IPS DF 6.9 (cell line): ENCODE results near the gene SPTBN4.
"Not testable (repeated sequence)": the region's sequence is repeated elsewhere in the genome, so short reads cannot be mapped to it uniquely, and the experiment has no call there.

Experiments used
- DNase-seq: peaks from one replicate; pipeline ENCODE4 v3.0.0-alpha.2; 2013; ENCODE audit warnings: low read depth, low spot score
- H3K27ac ChIP-seq: one replicate; pipeline ENCODE4 v1.5.1; 2013; ENCODE audit warnings: low read length, control low read depth
- H3K27me3 ChIP-seq: 2 replicates; pipeline ENCODE4 v1.6.1; 2013; ENCODE audit warnings: mild to moderate bottlenecking, low read length; ENCODE audit not compliant: control insufficient read depth, insufficient read depth
- H3K36me3 ChIP-seq: 2 replicates; pipeline ENCODE4 v1.6.1; 2013; ENCODE audit warnings: low read length; ENCODE audit not compliant: control insufficient read depth, insufficient read depth
- H3K4me1 ChIP-seq: 2 replicates; pipeline ENCODE4 v1.6.1; 2013; ENCODE audit warnings: low read length; ENCODE audit not compliant: control insufficient read depth, insufficient read depth
- H3K4me3 ChIP-seq: 2 replicates; pipeline ENCODE4 v1.5.1; 2013; ENCODE audit warnings: mild to moderate bottlenecking, low read length
- H3K9me3 ChIP-seq: 2 replicates; pipeline ENCODE4 v1.6.1; 2013; ENCODE audit warnings: low read length, inconsistent platforms; ENCODE audit not compliant: control insufficient read depth, insufficient read depth
- WGBS: extraction: QIAGEN DNeasy Blood & Tissue Kit; methylation state at CpG from one replicate; pipeline ENCODE4 v1.1.7; 2013; ENCODE audit warnings: mixed read lengths, missing lambda C conversion rate; ENCODE audit not compliant: insufficient read length, insufficient coverage; 5-methylcytosine and 5-hydroxymethylcytosine counted together

SPTBN4 gene

GRCh38 chr19:40586611-40587010, 119.8 kb downstream of the SPTBN4 start:
- DNase-seq = no peak
- WGBS = no CpG with 5 or more reads among the region's 14 CpGs
- no peaks in the 10 kb centered on the region for H3K9me3 ChIP-seq
- H3K4me3 ChIP-seq = no peak overlapping the region
- no peaks in the 10 kb centered on the region for H3K27me3 ChIP-seq
- H3K4me1 ChIP-seq = no peaks in the 10 kb centered on the region
- H3K27ac ChIP-seq = no peak overlapping the region
- peaks cover 10% of the 10 kb centered on the region for H3K36me3 ChIP-seq

GRCh38 chr19:40588110-40588854, 121.5 kb downstream of the SPTBN4 start:
- H3K4me3 ChIP-seq = no peak overlapping the region
- H3K27ac ChIP-seq = no peak overlapping the region
- no peaks in the 10 kb centered on the region for H3K4me1 ChIP-seq
- peaks cover 10% of the 10 kb centered on the region for H3K36me3 ChIP-seq
- WGBS = no CpG with 5 or more reads among the region's 19 CpGs
- no peaks in the 10 kb centered on the region for H3K27me3 ChIP-seq
- no peaks in the 10 kb centered on the region for H3K9me3 ChIP-seq
- DNase-seq = no peak

GRCh38 chr19:40588926-40589569, 122.2 kb downstream of the SPTBN4 start:
- Histone ChIP-seq H3K4me3 (no peak overlapping the region), H3K27me3 (no peaks in the 10 kb centered on the region), H3K4me1 (no peaks in the 10 kb centered on the region), H3K36me3 (peaks cover 10% of the 10 kb centered on the region), H3K27ac (no peak overlapping the region), H3K9me3 (no peaks in the 10 kb centered on the region)
- no peak for DNase-seq
- WGBS = no CpG with 5 or more reads among the region's 9 CpGs

- no peaks in the 10 kb centered on the region for H3K27me3 ChIP-seq
- peaks cover 10% of the 10 kb centered on the region for H3K36me3 ChIP-seq
- no peak for DNase-seq
- no CpG with 5 or more reads among the region's 26 CpGs for WGBS
- no peak overlapping the region for H3K4me3 ChIP-seq
- no peak overlapping the region for H3K27ac ChIP-seq
- no peaks in the 10 kb centered on the region for H3K9me3 ChIP-seq
- H3K4me1 ChIP-seq = peaks cover 3% of the 10 kb centered on the region; the same call in 1 of the 2 replicates
Measured at GRCh38 chr19:40589591-40590429, 123.0 kb downstream of the SPTBN4 start.

GRCh38 chr19:40590464-40591265, 123.9 kb downstream of the SPTBN4 start:
- no CpG with 5 or more reads among the region's 22 CpGs for WGBS
- Histone ChIP-seq H3K36me3 (peaks cover 10% of the 10 kb centered on the region), H3K27ac (no peak overlapping the region), H3K4me3 (no peak overlapping the region), H3K9me3 (no peaks in the 10 kb centered on the region), H3K4me1 (peaks cover 5% of the 10 kb centered on the region; the same call in 1 of the 2 replicates), H3K27me3 (no peaks in the 10 kb centered on the region)
- DNase-seq = no peak

- not testable (repeated sequence) for H3K4me3 ChIP-seq, H3K27ac ChIP-seq, H3K4me1 ChIP-seq, H3K36me3 ChIP-seq, H3K27me3 ChIP-seq, H3K9me3 ChIP-seq, DNase-seq
- WGBS = no CpG with 5 or more reads among the region's 4 CpGs
Measured at GRCh38 chr19:40591724-40592123, 124.9 kb downstream of the SPTBN4 start.

- peaks cover 5% of the 10 kb centered on the region; the same call in 1 of the 2 replicates for H3K4me1 ChIP-seq
Measured at GRCh38 chr19:40592170-40592569, 125.4 kb downstream of the SPTBN4 start.

GRCh38 chr19:40594255-40594654, 127.5 kb downstream of the SPTBN4 start:
- no peaks in the 10 kb centered on the region for H3K36me3 ChIP-seq
- no CpG with 5 or more reads among the region's 8 CpGs for WGBS
- DNase-seq = no peak
- peaks cover 4% of the 10 kb centered on the region; the same call in 1 of the 2 replicates for H3K27me3 ChIP-seq
- no peak overlapping the region for H3K27ac ChIP-seq
- peaks cover 7% of the 10 kb centered on the region for H3K4me1 ChIP-seq
- H3K4me3 ChIP-seq = no peak overlapping the region
- no peaks in the 10 kb centered on the region for H3K9me3 ChIP-seq

More at GRCh38 chr19:40592170-40592569, 125.4 kb downstream of the SPTBN4 start:
- Histone ChIP-seq H3K9me3 (no peaks in the 10 kb centered on the region), H3K4me3 (no peak overlapping the region), H3K27me3 (peaks cover 2% of the 10 kb centered on the region; the same call in 1 of the 2 replicates), H3K36me3 (peaks cover 4% of the 10 kb centered on the region), H3K27ac (no peak overlapping the region)
- DNase-seq = no peak
- no CpG with 5 or more reads among the region's 4 CpGs for WGBS

GRCh38 chr19:40594657-40595091, 127.9 kb downstream of the SPTBN4 start:
- no CpG with 5 or more reads among the region's 13 CpGs for WGBS
- no peak for DNase-seq
- H3K4me1 ChIP-seq = peaks cover 8% of the 10 kb centered on the region
- H3K9me3 ChIP-seq = no peaks in the 10 kb centered on the region
- H3K36me3 ChIP-seq = no peaks in the 10 kb centered on the region
- peaks cover 4% of the 10 kb centered on the region; the same call in 1 of the 2 replicates for H3K27me3 ChIP-seq
- H3K4me3 ChIP-seq = no peak overlapping the region
- H3K27ac ChIP-seq = no peak overlapping the region
